Measurements from ENCODE around the gene SYF2.

SYF2 gene

DNA sequence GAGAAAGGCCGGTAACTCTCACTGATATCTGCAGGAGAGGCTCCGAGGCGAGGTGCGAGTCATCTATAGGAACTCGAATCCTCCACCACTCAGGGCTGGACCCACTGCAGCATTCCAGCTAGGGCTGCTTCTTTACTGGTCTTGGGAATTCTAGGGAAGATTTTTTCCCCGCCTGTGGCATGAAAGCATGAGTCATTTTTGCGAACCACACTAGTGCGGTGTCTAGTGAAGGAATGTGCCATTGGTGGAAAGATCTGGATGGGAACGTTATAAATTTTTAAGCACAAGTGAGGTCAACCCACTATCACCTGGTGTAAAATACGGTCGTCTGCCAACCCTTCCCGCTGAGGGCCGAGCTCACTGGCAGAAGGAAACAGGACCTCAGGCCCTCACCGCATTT is 49.7 kb downstream of the SYF2 start:
- Histone ChIP-seq H3K27me3 (ENCODE audit: control insufficient read depth in 1 of 2, insufficient read depth in 2 of 2, low read length in 2 of 2) (peaks cover 3 to 6% of the 10 kb centered on the region in 2 donors), H3K27ac (ENCODE audit: low read length) (no peak overlapping the region)

DNA sequence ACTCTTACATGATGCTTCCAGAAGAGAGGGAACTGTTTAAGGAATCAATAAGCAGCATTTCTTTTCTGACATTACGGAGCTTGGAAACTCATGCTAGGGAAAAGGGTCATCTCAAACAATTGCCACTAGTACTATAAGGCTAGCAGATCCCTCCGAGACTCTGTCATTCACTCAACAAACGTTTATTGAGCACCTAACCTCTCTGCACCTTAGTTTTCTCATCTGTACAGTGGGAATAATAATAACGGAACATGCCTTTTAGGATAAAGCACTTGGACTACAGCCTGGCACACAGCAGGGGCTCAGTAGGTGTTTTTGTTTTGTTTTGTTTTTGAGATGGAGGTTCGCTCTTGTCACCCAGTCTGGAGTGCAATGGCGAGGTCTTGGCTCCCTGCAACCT is 51.3 kb downstream of the SYF2 start:
- Histone ChIP-seq H3K9me3 (ENCODE audit: control insufficient read depth in 2 of 2, low read length in 2 of 2) (no peaks in the 10 kb centered on the region), H3K27me3 (ENCODE audit: control insufficient read depth in 1 of 2, insufficient read depth in 2 of 2, low read length in 2 of 2) (peaks cover 3 to 6% of the 10 kb centered on the region in 2 donors), H3K4me1 (ENCODE audit: control insufficient read depth, insufficient read depth, low read length) (no peaks in the 10 kb centered on the region), H3K27ac (ENCODE audit: low read length) (no peak overlapping the region), H3K36me3 (ENCODE audit: control insufficient read depth in 2 of 2, insufficient read depth in 2 of 2, low read length in 2 of 2) (no peaks in the 10 kb centered on the region), H3K4me3 (ENCODE audit: low read length in 2 of 2) (no peak overlapping the region), H3K9ac (ENCODE audit: low read length in 2 of 2) (no peak overlapping the region)

More for the DNA sequence above, 49.7 kb downstream of the SYF2 start:
- H3K4me1 ChIP-seq (ENCODE audit: control insufficient read depth, insufficient read depth, low read length): no peaks in the 10 kb centered on the region
- no peak overlapping the region for H3K9ac ChIP-seq (ENCODE audit: low read length in 2 of 2)
- H3K9me3 ChIP-seq (ENCODE audit: control insufficient read depth in 2 of 2, low read length in 2 of 2): no peaks in the 10 kb centered on the region
- no peak overlapping the region for H3K4me3 ChIP-seq (ENCODE audit: low read length in 2 of 2)
- H3K36me3 ChIP-seq (ENCODE audit: control insufficient read depth in 2 of 2, insufficient read depth in 2 of 2, low read length in 2 of 2): no peaks in the 10 kb centered on the region

GRCh38 chr1:25178917-25179561 is 53.3 kb downstream of the SYF2 start:
- Histone ChIP-seq H3K36me3 (ENCODE audit: control insufficient read depth in 2 of 2, insufficient read depth in 2 of 2, low read length in 2 of 2) (no peaks in the 10 kb centered on the region), H3K4me1 (ENCODE audit: control insufficient read depth, insufficient read depth, low read length) (no peaks in the 10 kb centered on the region), H3K27me3 (ENCODE audit: control insufficient read depth in 1 of 2, insufficient read depth in 2 of 2, low read length in 2 of 2) (peaks cover 3% of the 10 kb centered on the region in 2 donors), H3K4me3 (ENCODE audit: low read length in 2 of 2) (no peak overlapping the region), H3K9me3 (ENCODE audit: control insufficient read depth in 2 of 2, low read length in 2 of 2) (no peaks in the 10 kb centered on the region), H3K9ac (ENCODE audit: low read length in 2 of 2) (no peak overlapping the region), H3K27ac (ENCODE audit: low read length) (no peak overlapping the region)

DNA sequence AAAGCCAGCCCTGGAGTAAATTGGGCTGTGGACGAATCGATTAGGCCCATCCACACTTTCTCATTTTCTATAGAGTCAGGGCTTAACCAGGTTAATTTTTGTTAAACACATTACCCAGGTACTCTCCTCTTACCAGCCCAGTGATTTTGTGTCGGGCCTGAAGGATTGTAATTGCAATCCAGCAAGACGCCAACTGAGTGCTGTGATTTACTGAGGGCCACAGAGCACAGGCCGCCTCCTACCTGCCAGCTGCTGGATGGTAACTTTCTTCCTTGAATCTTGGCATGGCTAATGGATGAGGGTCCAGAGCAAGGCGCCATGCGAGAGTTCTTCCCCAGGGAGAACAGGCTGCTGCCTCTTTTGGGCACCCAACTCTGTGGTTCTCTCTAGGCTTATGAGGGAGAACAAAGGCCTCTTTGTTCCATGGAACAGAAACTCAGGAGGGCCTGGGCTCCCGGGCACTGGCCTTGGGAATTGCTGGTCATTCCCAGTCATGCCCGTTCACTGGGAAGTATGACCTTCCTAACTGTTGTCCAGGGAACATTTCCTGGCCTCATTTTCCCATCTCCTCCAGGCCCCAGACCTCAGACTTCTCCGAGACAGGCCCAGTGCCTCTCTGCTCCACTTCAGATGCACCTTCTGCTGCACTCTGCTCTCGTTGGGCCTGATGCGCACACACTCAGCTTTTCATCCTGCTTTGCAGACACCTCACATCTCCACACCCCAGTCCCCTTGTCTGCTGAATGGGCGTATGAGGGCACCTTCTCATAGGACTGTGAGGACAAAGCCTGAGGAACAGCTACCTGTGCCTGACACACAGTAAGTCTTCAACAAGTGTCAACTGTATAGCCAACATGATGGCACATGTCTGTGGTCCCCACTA is 57.3 kb downstream of the SYF2 start:
- Histone ChIP-seq H3K4me1 (ENCODE audit: control insufficient read depth, insufficient read depth, low read length) (no peaks in the 10 kb centered on the region), H3K36me3 (ENCODE audit: control insufficient read depth in 2 of 2, insufficient read depth in 2 of 2, low read length in 2 of 2) (no peaks in the 10 kb centered on the region), H3K27ac (ENCODE audit: low read length) (no peak overlapping the region), H3K9ac (ENCODE audit: low read length in 2 of 2) (no peak overlapping the region), H3K27me3 (ENCODE audit: control insufficient read depth in 1 of 2, insufficient read depth in 2 of 2, low read length in 2 of 2) (no peaks in the 10 kb centered on the region), H3K4me3 (ENCODE audit: low read length in 2 of 2) (no peak overlapping the region), H3K9me3 (ENCODE audit: control insufficient read depth in 2 of 2, low read length in 2 of 2) (no peaks in the 10 kb centered on the region)

DNA sequence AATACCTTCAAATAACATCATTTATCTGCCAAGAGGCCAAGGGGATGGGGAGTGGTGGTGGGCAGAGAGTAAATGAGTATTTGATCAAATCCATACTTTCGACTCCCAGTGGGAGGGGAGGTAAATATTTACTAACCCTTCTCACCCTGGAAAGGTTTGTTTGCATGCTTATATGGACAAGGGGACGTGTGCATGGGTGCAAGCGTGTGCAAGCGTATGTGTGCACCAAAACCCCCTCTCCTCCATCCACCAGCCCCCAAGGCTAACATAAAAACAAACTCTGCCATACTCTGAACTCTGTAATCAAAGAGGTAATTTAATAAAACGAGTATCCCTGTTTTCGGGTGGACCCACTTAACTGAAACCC is 58.0 kb downstream of the SYF2 start:
- H3K9me3 ChIP-seq (ENCODE audit: control insufficient read depth in 2 of 2, low read length in 2 of 2): no peaks in the 10 kb centered on the region
- no peaks in the 10 kb centered on the region for H3K4me1 ChIP-seq (ENCODE audit: control insufficient read depth, insufficient read depth, low read length)
- no peak overlapping the region for H3K9ac ChIP-seq (ENCODE audit: low read length in 2 of 2)
- no peaks in the 10 kb centered on the region for H3K27me3 ChIP-seq (ENCODE audit: control insufficient read depth in 1 of 2, insufficient read depth in 2 of 2, low read length in 2 of 2)
- no peaks in the 10 kb centered on the region for H3K36me3 ChIP-seq (ENCODE audit: control insufficient read depth in 2 of 2, insufficient read depth in 2 of 2, low read length in 2 of 2)
- no peak overlapping the region for H3K27ac ChIP-seq (ENCODE audit: low read length)
- no peak overlapping the region for H3K4me3 ChIP-seq (ENCODE audit: low read length in 2 of 2)

DNA sequence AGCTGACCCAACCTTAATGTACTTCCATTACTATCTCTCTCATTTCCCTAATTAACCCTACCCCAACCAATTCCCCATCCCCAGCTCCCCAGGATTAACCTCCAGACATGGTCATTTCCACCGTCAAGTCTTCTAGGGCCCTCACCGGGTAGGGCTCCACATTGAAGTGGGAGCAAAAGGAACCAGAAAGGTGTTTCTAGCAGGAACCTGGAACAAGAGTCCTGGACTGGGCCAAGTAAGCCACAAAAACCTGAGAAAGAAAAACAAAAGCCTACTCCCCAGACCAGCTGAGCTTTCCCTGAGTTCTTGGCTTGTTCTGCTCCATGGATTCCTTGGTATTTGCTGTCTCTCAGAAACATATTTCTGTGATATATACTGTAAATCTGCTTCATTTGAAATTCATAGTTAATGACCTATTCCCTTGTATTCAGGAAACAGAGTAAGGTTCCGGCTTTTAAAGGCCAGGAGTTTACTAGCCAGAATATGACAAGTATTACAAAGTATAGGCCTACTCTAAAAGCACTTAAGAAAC is 58.4 kb downstream of the SYF2 start:
- Histone ChIP-seq H3K36me3 (ENCODE audit: control insufficient read depth in 2 of 2, insufficient read depth in 2 of 2, low read length in 2 of 2) (no peaks in the 10 kb centered on the region), H3K9ac (ENCODE audit: low read length in 2 of 2) (no peak overlapping the region)

More for the DNA sequence above, 58.4 kb downstream of the SYF2 start:
- H3K4me1 ChIP-seq (ENCODE audit: control insufficient read depth, insufficient read depth, low read length): no peaks in the 10 kb centered on the region
- H3K27me3 ChIP-seq (ENCODE audit: control insufficient read depth in 1 of 2, insufficient read depth in 2 of 2, low read length in 2 of 2): no peaks in the 10 kb centered on the region
- no peak overlapping the region for H3K27ac ChIP-seq (ENCODE audit: low read length)
- H3K4me3 ChIP-seq (ENCODE audit: low read length in 2 of 2): no peak overlapping the region
- no peaks in the 10 kb centered on the region for H3K9me3 ChIP-seq (ENCODE audit: control insufficient read depth in 2 of 2, low read length in 2 of 2)

Measured in stomach smooth muscle (tissue), 2 donors.